Left lobe of liver (tissue), 2 donors: ENCODE results near the gene SLC39A1. TPM values are rescaled to one million over a fixed set of nuclear protein-coding genes. Genes with fewer than 3 reads are reported as not detected.

Experiments
- ATAC-seq: fragments of 200-7000 bp; cut with Tn5 transposase; one replicate; pipeline ENCODE4 v1.9.1; 2020; ENCODE audit warnings: mild to moderate bottlenecking, moderate library complexity
- DNase-seq: peaks from one replicate; pipeline ENCODE4 v3.0.0-alpha.2; 2020; ENCODE audit warnings: low spot score
- total RNA-seq: library from RNA; stranded (reverse); gene quantifications from one replicate; pipeline ENCODE4 v1.2.1, GENCODE V29; 2021
- donor health status: DM: no; HTN: no; CAD: no; lungs with moderate emphysema.
- donor health status: DM: no; HTN: yes; CAD: no.

The SLC39A1 gene
- total RNA-seq, 1 donor from 2014 or later = 38.8 TPM

DNA sequence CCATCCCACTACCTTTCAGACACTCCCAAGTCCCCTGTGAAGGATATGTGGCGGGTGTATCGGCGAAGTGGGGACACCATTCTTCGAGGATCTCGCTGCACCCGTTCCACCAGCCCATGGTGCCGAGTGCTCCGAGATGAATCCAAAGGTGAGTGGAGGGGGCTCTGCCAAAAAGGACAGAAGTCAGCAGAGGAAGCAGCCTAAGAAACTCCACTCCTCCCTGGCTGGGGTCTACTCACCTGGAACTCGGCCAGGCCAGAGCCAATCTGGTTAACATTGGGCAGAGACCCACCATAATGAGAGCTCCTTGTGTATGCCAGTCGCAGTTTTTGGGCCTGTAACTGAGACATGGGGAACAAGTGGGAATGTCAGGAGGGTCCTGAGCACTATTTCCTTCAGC is 8.5 kb downstream of the SLC39A1 start:
- ATAC-seq = no peak
- no peak for DNase-seq

DNA sequence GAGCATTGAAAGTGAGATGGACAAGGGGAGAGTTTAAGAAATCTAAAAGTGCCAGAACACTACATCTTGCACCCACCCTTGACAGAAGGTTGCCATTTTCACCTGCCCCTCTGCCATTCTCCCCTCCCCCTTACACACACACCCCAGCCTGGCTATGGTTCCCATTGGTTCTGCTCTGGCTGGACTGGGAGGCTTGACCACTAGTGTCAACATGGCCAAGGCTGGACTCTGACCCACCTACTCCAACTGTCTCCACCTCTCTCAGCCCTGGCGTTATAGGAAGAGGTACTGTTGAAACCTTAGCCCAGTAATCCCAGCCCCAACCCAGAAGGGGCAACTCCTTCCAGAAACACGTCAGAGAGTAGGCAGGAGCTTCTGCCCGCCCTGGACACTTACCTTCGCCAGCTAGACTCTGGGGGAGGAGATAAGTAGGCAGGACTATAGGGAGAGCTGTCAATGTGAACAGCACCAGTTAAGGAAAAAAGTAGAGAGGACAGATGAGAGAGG is 9.4 kb downstream of the SLC39A1 start:
- DNase-seq (peak; percentile 93), ATAC-seq (peak; percentile 79)

DNA sequence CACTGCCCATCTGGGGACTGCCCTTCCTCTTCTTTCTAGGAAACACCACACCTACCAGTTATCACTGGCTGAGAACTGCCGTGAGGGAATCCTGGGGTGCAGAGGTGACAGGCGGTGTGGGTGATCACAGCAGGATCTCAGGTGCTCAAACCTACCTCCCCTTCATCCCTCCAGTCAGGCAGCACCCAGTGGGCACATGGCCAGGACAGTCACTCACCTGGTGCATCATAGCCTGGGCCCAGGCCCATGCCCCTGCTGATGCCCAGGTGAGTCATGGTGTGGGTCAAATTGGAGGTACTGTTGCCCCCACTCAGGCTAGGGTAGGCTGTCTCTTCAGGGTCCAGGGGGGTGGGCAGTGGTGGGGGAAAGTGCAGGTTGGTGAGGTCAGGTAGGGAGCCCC is 11.5 kb downstream of the SLC39A1 start:
- ATAC-seq = no peak
- DNase-seq = no peak

DNA sequence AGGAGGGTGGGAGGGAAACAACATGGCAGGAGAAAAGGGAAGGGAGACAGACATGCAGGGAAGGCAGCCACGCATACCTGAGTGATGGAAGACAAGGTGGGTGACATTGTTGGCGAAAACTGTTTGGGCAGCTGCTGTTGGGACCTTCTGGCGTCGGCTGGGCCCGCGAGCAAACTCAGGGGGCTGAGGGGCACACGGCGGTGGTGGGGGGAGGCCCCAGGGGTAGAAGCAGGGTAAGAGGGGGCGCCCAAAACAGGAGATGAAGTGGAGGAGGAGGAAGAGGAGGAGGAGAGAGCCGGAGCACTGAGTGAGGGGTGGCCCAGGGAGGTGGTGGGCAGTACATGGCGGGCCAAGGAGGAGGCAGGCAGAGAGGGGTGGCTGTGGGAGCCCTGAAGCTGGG is 12.2 kb downstream of the SLC39A1 start:
- no peak for DNase-seq
- ATAC-seq = no peak

DNA sequence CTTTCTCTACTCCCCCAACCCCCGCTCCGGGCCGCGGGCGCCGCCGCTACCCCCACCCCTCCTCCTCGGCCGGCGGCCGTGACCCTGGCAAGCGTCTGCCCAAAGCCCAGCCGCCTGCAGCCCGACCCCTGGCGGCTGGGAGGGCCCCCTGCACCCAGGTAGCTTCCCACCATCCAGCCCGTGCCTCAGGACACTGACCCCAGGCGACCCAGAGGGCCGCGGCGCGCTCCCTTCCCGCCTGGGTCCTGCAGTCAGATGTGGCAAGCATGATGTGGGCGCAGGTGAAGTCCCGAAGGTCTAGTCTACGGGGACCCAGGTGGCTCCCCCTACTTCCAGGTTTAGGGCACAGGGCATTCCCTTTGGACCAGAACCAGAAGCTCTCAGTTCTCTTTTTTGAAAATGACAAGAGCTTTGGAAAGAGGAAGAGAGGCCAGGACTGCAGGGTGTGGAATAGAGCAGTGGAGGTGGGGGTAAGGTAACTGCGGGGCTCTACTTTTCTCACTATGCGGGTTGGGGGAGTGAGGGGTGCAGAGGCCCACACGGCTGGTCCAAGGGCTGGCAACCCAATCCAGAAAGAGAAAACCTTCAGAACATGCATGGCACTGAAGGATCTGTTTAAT is 16.6 kb downstream of the SLC39A1 start, which contains the start of gene DENND4B:
Gene DENND4B (minus strand): TSS at position 97 of the 620 bp plus-strand sequence. CDS start 2,344 bp downstream, outside the sequence.
- peak; percentile 88 for ATAC-seq
- DNase-seq = peak; percentile 90

DNA sequence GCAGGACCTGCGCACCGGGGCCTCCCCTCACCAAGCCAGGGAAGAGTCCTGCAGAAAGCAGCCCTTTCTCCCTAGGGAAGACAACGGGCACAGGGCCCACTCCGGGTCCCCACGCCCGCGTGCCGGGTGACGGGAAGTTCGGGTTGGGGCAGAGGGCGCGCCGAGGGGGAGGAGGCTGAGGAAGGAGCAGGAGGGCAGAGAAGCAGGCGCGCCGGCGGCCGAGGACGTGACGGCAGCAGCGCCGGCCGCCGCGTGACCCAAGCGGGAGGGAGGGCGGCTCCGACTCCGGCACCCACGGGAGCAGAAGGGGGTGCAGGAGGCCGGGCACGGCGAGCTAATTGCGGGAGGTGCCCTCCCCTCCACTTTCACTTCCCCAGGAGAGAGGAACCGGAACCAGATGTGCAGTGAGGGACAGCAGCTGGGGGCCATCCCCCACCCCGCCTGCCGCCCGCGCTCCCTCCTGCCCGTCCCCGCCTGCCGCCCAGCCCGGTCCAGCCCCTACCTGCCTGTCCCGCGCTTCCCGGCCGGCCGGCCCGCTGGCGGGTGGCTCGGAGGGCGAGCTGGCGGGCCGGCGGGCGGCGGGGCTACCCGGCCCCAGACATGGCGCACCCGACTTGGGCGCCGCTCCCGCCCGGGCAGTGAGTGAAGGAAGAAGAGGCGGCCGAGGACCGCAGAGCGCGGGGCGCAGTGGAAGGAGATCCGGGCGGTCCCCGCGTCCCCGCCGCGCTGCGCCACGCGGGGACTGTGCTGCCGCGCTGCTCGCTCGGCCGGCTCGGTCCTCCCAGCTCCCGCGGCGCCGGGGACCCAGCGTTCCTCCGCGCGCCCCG is 17.3 kb downstream of the SLC39A1 start:
- peak; percentile 91 for DNase-seq
- peak; percentile 77 for ATAC-seq

DNA sequence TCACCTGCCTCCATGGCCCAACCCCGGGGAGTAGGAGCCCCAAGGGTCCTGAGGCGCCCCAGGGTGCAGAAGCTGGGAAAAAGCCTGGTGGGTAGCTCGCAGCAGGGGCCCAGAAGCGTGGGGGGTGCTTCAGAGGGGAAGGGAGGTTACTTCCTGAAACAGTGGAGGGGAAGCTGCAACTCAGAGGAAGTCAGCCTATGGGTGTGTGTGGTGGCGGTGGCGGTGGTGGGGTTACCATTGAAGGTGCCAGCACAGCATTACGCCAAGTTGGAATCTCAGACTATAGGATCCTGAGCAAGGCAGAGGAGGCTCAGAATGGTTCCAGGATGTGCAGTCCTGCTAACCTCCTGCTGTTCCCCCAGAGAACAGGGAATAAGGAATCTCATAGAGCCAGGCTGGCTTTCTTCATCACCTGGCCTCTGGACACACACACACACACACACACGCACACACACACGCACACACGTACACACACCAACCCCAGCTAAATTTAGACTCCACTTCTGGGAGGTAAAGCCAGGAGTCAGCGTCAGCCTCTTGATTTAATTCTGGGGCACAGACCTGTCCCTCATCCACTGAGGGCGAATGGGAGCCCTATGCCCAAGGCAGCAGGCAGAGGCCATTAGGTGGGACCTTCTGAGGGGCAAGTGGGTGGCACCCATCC is 18.1 kb downstream of the SLC39A1 start:
- DNase-seq = peak; percentile 64

DNA sequence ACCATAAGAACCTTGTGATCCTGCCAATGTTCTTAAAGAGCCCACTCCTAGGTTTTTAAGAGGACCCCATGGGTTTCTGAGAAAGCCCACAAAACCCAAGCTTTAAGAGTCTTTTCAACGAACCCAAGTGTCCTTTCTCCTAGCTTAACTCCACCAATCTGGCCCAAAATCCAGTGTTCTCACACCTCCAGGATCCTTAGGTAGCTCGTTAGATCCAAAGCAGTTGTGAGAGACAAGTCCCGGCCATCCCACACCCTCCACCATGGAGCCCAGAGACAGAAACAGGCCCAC is 18.6 kb downstream of the SLC39A1 start:
- no peak for ATAC-seq
- no peak for DNase-seq

More for the DNA sequence above, 18.1 kb downstream of the SLC39A1 start:
- ATAC-seq = peak; percentile 2

DNA sequence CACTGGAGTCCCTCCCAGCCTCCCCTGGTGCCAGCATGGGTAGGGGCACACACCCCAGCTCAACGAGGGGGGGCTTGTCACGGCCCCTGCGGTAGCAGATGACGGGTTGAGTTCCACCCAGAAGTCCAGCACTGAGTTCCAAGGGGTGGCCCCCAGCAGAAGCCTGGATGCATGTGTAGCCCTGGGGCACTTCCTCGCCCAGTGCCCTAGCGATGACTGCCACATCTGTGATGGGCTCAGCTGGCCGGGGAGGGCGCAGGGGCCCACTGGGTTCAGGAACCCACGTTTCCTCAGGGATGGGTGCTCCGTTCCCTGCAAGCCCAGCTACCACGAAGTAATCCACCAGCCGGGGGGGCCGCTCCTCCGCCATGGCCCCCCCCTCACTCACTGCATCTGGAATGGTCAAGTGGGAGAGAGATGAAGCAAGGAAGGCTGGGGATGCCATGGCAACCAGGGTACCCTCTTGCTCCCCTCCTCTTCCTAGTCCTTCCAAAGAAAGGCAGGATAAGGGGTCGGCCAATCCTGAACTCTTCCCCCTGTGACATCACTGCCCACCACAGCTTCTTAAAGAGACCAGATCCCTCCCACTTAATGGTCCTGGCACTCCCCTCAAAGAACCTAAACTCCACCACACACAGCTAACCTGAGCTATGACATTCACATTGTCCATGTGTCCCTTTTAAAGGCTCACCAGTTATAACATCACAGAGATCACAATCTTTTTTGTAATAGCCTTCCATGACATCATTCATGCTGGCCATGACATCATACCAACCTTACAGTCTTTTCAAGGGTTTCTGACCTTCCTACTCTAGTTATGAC is 19.1 kb downstream of the SLC39A1 start:
- no peak for ATAC-seq
- no peak for DNase-seq

DNA sequence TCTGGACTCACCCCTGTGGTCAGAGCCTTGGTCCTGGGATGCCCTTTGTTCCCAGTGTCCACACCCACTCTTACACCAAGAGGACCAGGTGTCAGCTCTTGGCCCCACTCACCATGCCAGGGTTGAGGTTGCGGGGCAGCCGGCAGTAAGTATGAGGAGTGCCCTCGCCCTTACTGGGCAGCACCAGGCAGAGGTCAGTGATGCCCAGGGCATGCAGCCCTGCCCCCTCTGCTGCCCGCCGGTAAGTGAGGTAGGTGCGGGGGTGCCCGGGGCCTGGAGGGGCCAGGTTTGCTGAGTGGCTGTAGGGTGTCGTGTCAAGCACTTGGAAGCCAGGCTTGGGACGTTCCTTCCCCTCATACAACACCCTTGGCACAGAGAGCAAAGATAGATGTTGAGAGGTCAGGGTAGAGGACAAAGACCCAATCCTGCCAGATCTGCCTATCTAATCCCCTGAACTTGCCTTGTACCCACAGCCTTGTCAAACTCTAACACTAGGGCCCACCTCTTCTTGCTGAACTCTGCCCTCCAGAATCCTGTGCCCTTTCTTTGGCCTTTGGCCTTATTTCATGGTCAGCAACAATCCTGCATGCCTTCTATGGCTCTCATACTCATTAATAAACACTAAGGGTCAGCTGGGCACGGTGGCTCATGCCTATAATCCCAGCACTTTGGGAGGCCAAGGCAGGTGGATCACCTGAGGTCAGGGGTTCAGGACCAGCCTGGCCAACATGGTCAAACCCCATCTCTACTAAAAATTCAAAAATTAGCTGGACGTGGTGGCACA is 20.4 kb downstream of the SLC39A1 start:
- ATAC-seq (peak; percentile 14), DNase-seq (no peak)

DNA sequence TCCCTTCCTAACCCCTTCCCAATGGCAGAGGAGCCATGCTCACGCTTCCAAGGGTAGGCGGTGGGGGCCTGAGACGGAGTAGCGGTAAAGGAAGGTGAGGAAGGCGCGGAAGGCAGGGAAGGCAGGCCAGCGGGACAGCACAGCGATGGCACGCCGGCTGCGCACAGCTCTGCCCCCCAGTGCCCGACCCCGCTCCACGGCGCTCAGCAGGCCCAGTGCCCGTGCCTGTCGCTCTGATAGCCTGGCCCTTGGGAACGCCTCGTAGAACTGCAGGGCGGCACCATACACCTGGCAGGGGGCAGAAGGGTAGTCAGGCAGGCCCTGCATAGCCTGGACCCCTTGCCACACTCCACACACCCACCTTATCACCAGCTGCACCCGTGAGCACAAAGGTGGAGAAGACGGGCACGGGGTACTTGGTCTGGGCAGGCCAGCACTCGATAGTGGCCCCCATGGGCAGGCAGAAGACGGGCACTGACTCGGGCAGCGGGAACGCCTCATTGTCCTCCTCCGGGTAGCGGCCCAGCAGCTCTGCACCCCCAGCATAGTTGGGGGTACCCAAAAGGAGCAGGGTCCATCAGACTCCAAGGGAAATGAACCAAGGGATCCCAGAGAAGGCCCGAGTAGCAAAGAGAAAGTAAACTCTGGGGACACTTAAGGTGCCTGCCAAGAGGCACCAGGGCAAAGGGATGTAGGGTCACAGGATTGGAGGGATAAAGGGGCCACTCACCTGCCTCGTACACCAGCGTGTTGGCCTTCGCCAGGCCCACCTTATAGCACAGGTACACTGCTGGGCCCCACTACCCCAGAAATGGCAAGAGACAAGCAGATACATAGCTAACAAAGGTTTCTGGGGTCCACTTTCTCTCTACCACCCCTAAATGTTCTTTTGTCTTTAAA is 21.3 kb downstream of the SLC39A1 start:
- DNase-seq (no peak), ATAC-seq (no peak)

DNA sequence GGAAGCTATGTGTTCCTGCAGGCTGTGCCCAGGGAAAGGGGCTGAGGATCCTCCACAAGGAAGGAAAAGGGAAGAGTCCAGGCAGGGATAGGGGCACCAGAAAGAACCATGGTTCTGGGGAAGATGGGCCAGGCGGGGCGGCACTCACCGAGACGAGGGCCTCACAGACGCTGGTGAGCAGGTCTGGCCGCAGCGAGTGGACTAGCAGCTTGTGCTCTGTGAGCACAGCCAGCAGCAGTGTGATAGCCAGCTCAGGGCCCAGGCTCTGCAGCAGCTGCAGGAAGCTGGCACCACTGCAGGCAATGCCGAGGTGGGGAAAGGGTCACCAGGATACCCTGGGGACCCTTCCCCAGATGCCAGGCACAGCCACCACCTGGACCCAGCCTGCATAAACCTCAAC is 22.6 kb downstream of the SLC39A1 start:
- ATAC-seq (no peak), DNase-seq (no peak)

DNA sequence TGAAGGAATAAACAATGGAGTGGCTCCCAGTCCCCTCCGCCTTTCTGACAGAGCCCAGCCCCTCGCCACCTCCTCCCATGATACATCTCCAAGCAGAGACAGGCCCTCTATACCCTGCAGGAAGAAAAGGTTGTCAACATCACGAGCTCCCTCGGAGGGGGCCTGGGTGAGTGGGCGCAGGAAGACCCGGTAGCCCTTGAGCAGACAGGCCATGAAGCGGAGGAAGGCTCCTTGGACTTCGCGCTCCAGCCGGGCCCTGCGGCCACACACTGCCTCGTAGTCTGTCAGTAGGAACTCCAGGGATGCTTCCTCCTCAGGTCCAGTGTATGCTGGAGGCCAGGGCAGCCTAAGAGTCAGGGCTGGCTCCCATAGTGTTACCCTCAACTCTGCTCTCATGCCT is 23.9 kb downstream of the SLC39A1 start:
- DNase-seq (no peak), ATAC-seq (no peak)

DNA sequence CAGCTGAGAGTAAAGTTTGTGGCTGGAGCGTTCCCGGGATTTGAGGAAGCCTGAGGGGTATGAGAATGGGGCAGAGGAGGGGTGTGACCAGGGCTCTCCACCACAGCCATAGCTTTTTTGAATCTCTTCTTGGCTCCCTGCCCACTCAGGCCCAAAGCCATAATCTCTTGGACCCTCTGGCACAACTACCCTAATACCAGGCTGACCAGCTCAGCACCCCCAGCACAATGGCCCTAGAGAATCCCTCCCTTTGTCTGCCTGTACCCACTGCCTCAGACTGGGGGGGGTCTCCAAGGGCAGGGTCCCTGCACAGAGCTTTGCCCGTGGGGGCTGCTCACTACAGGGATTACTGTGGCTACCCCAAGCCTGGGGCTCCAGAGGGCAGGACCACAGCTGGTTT is 24.3 kb downstream of the SLC39A1 start:
- DNase-seq (no peak), ATAC-seq (no peak)

DNA sequence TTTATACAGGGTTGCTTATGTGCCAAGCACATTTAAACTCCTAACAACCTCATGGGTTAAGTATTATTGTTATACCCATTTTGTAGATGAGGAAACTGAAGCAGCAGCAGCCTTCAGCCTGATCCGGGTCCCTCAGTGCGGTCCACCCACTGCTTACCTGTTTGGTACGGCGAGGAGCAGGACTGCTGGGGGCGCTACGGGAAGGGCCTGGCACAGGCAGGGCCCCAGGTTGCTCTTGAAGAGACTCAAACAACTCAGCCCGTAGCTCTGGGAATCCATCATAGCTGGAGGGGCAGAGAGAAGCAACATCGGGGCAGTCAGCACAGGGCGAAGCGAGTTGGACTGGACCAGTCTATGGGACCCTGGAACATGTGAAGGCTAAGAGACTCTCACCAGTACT is 26.0 kb downstream of the SLC39A1 start:
- no peak for DNase-seq
- no peak for ATAC-seq

DNA sequence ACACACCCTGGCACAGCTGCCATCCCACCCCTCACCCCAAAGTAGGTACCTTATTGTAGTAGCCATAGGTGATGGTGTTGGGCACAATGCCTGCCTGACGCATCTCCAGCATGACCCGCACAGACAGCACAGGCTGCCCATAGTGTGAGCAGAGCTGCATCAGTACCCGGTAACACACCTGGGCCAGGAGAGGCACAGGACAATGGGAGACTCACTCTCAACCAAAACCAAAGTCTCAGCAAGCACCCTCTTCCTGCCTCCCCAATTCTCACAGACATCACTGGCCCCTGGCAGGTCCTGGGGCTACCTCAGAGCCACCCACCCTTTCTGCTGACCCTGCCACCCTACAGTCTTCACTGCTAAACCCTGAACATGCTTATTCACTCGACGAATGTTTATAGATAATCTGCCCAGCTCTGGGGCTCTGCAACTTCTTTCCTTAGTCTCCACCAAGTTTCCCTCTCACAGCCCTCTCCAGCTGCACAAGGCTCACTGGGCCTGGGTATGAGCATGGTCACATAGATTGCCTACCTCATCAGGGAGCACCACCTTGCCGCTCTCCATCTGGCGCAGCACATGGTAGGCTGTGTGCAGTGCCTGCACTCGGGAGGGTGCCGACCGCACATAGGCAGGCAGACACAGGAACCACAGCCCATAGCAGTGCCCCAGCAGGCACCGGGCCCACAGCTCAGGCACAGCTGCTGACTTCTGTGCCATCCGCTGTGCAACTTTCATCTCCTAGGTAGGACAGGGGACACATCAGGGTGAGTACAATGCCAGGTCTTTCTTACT is 27.1 kb downstream of the SLC39A1 start:
- no peak for DNase-seq

DNA sequence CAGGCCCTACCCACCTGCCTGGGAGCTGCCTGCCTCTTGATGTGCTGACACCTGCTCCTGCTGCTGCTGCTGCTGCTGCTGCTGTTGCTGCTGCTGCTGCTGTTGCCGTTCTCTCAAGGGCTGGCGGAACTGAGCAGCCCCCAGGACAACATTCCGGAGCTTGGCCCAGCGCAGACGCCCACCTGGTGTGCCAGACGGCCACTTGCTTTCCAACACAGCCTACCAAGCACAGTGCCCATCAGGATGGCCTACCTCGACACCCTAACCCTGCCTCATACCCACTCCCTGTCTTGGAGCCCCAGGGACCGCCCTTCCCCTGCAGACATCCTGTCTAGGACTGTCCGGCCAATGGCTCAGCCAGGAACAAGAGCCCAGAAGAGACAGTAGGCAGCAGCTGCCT is 28.6 kb downstream of the SLC39A1 start:
- ATAC-seq (no peak), DNase-seq (no peak)

More for the DNA sequence above, 27.1 kb downstream of the SLC39A1 start:
- no peak for ATAC-seq

DNA sequence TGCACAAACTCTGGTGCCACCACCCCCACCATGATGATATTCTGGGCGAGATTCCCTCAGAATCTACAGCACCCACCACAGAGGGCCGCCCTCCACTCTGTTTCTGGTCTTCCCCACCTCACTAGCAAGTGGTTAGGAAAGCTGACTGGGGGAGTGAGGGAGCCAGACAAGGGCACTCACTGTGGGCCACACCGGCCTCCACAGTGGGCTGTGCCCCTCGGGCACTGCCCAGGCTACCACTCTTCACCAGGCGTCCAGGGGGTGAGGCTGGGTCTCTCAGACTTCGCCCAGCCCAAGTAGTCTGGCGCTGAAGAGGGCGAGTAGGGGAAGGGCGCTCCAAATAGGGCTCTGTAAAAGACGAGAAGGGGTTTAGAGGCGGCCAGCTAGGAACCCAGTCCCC is 29.4 kb downstream of the SLC39A1 start:
- ATAC-seq (no peak), DNase-seq (no peak)
